HepG2 (cell line): ENCODE data around the gene KLF7. TPM values are rescaled to one million over a fixed set of nuclear protein-coding genes. Genes with fewer than 3 reads are reported as not detected.

Experiments used
- ATAC-seq: fragments of 200-7000 bp; cut with Tn5 transposase; 3 replicates; pipeline ENCODE4 v1.9.1; 2020; ENCODE audit warnings: mild to moderate bottlenecking, moderate library complexity
- BruUV-seq: library from RNA; stranded (reverse); fragments of 400-500 nt; replicated peaks from 2 replicates; lab custom pipeline; 2021; lab: Mats Ljungman, UMichigan
- CTCF ChIA-PET: fragments of 300-600 bp; formaldehyde crosslinking; extraction: SDS; loops from one replicate; lab custom pipeline; 2021; ENCODE audit warnings: low total read pairs, inconsistent platforms, low intra/inter-chr PET ratio; lab: Yijun Ruan, JAX
- POLR2A ChIA-PET: fragments of 350-600 bp; sonication (Branson Sonifier 250); formaldehyde crosslinking; loops from one replicate; lab custom pipeline; 2020; ENCODE audit warnings: antibody characterized with exemption, inconsistent platforms; lab: Yijun Ruan, JAX
- DNase-seq: peaks from one replicate; pipeline ENCODE4 v3.0.0-alpha.2; 2015; ENCODE audit warnings: low spot score
- FAIRE-seq: peaks from 3 replicates; lab custom pipeline; 2011; peaks lifted over from hg19 to GRCh38; lab: Jason Lieb, UNC
- H2AFZ ChIP-seq: one replicate; pipeline ENCODE4 v1.6.1; 2011; ENCODE audit warnings: low read length, inconsistent platforms
- H3K27ac ChIP-seq: fragments of 300-600 bp; 3 replicates; pipeline ENCODE4 v1.8.0; 2011; ENCODE audit warnings: mixed run types, mild to moderate bottlenecking, mixed read lengths, low read length, inconsistent platforms; ENCODE audit not compliant: insufficient read depth; ENCODE audit errors: extremely low read length
- H3K27me3 ChIP-seq, 2 experiments: fragments of 200-600 bp in 1 of 2; 2 replicates in 1 of 2; 3 replicates in 1 of 2; pipeline versions ENCODE4 v1.6.0 to v1.8.0; 2011; ENCODE audit warnings: low read length in 2 of 2, mild to moderate bottlenecking in 2 of 2, moderate library complexity in 2 of 2, inconsistent platforms in 1 of 2; ENCODE audit not compliant: insufficient read depth in 2 of 2, control insufficient read depth in 1 of 2
- H3K36me3 ChIP-seq, 2 experiments: fragments of 200-600 bp in 1 of 2; replicated peaks in 1 of 2; 2 replicates in 1 of 2; 3 replicates in 1 of 2; pipeline versions ENCODE4 v1.5.1 to v1.8.0; 2011; ENCODE audit warnings: low read length in 2 of 2, inconsistent platforms in 1 of 2; ENCODE audit not compliant: insufficient read depth in 2 of 2, control insufficient read depth in 1 of 2
- H3K4me1 ChIP-seq: 2 replicates; pipeline ENCODE4 v1.5.1; 2012; ENCODE audit warnings: low read length, inconsistent platforms; ENCODE audit not compliant: insufficient read depth
- H3K4me2 ChIP-seq: 2 replicates; pipeline ENCODE4 v1.6.0; 2011; ENCODE audit warnings: low read depth, low read length, inconsistent platforms
- H3K4me3 ChIP-seq, 3 experiments: fragments of 200-600 bp in 1 of 3; sonication (generic), shearing (Covaris generic) in 1 of 3; replicated peaks in 1 of 3; 2 replicates each; pipeline ENCODE4 v1.5.1; 2011 to 2016; ENCODE audit warnings: low read length in 3 of 3, inconsistent platforms in 2 of 3, low read depth in 2 of 3, mild to moderate bottlenecking in 2 of 3, control low read depth in 1 of 3, mixed read lengths in 1 of 3; ENCODE audit not compliant: insufficient read depth in 1 of 3
- H3K79me2 ChIP-seq: one replicate; pipeline ENCODE4 v1.6.1; 2011; ENCODE audit warnings: low read length, inconsistent platforms; ENCODE audit not compliant: insufficient read depth
- H3K9ac ChIP-seq: 2 replicates; pipeline ENCODE4 v1.6.0; 2011; ENCODE audit warnings: mild to moderate bottlenecking, low read depth, low read length, inconsistent platforms; ENCODE audit not compliant: insufficient read depth
- H3K9me3 ChIP-seq: 2 replicates; pipeline ENCODE4 v1.5.1; 2012; ENCODE audit warnings: mild to moderate bottlenecking, low read length
- H4K20me1 ChIP-seq: 2 replicates; pipeline ENCODE4 v1.6.0; 2011; ENCODE audit warnings: inconsistent platforms, mild to moderate bottlenecking, low read length, moderate library complexity; ENCODE audit not compliant: insufficient read depth
- MEIS1 ChIP-seq: sonication (generic); formaldehyde crosslinking; IDR thresholded peaks from 2 replicates; pipeline ENCODE4 v1.9.0; 2021; ENCODE audit warnings: mild to moderate bottlenecking, missing genetic modification reagents, moderate library complexity, borderline replicate concordance
- POGZ ChIP-seq: sonication (generic); formaldehyde crosslinking; IDR thresholded peaks from 2 replicates; pipeline ENCODE4 v1.4.0; 2020; ENCODE audit warnings: mild to moderate bottlenecking, missing genetic modification reagents
- SATB2 ChIP-seq: sonication (generic); formaldehyde crosslinking; IDR thresholded peaks from 2 replicates; pipeline ENCODE4 v1.5.0; 2020; ENCODE audit warnings: missing genetic modification reagents
- SMARCC2 ChIP-seq: fragments of 450-650 bp; IDR thresholded peaks from 2 replicates; pipeline ENCODE4 v1.6.1; 2017; ENCODE audit warnings: antibody characterized with exemption, mild to moderate bottlenecking
- U2AF1 ChIP-seq: fragments of 200-400 bp; formaldehyde crosslinking; optimal IDR thresholded peaks from 2 replicates; pipeline ENCODE3; 2017; ENCODE audit warnings: mild to moderate bottlenecking, low read depth, low read length
- ZBTB39 ChIP-seq: sonication (generic); formaldehyde crosslinking; IDR thresholded peaks from 2 replicates; pipeline ENCODE4 v1.5.0; 2020; ENCODE audit warnings: missing genetic modification reagents
- ZHX1 ChIP-seq: sonication (generic); formaldehyde crosslinking; IDR thresholded peaks from 2 replicates; pipeline ENCODE4 v1.8.1; 2022; ENCODE audit warnings: low read depth, mild to moderate bottlenecking, missing genetic modification reagents
- ZNF557 ChIP-seq: sonication (generic); formaldehyde crosslinking; IDR thresholded peaks from 2 replicates; pipeline ENCODE4 v1.4.0; 2020; ENCODE audit warnings: missing genetic modification reagents
- ZNF563 ChIP-seq: sonication (generic); formaldehyde crosslinking; IDR thresholded peaks from 2 replicates; pipeline ENCODE4 v1.8.0; 2022; ENCODE audit warnings: mild to moderate bottlenecking, moderate library complexity, missing genetic modification reagents
- ZSCAN9 ChIP-seq: IDR thresholded peaks from 2 replicates; pipeline ENCODE4 v1.6.1; 2016; ENCODE audit warnings: borderline replicate concordance
- WGBS: methylation state at CpG from one replicate; pipeline ENCODE4 v1.1.6; 2017; ENCODE audit warnings: low lambda C conversion rate; 5-methylcytosine and 5-hydroxymethylcytosine counted together
- in situ Hi-C: cut with HindIII; loops from 2 replicates; pipeline ENCODE4 v1.10.0; 2017; ENCODE audit warnings: low pct_unique_long_range_greater_than_20kb; ENCODE audit not compliant: extremely low pct_ligation_motif_present
- intact Hi-C: fragments of 100-400 bp; cut with micrococcal nuclease; formaldehyde crosslinking; loops from one replicate; pipeline ENCODE4 v1.10.0; 2022; ENCODE audit not compliant: unreplicated experiment
- polyA plus RNA-seq, 8 experiments: library from polyadenylated mRNA; depleted of rRNA in 3 of 8; stranded (reverse) in 7 of 8; unstranded in 1 of 8; fragments of >200 nt; fragmentation: Illumina TruSeq in 4 of 8; extraction: Trizol in 4 of 8; gene quantifications; 2 replicates each; pipeline versions ENCODE4 v1.2.1 to v1.2.3, GENCODE V29; 2011 to 2016; ENCODE audit warnings: low read depth in 4 of 8, missing spikeins in 1 of 8, mixed read lengths in 1 of 8; ENCODE audit not compliant: insufficient read depth in 1 of 8
- total RNA-seq, 5 experiments: library from RNA; depleted of rRNA; stranded (reverse); fragments of >200 nt; fragmentation: Illumina TruSeq; extraction: Trizol; gene quantifications; 2 replicates each; pipeline ENCODE4 v1.2.3, GENCODE V29; 2016; ENCODE audit warnings: low read depth in 1 of 5

KLF7 gene
- total and polyA plus RNA-seq, 2 of the 13 experiments (the other 11 are each of a cell fraction or from before 2014, with no cell fraction given), result 2.6 to 5.4 TPM

- Histone ChIP-seq H2AFZ (no peak overlapping the region), H3K27me3 (no peaks in the 10 kb centered on the region), H3K36me3 (no peaks in the 10 kb centered on the region), H3K4me3 (no peak overlapping the region), H3K9ac (no peak overlapping the region), H3K9me3 (no peaks in the 10 kb centered on the region), H3K79me2 (peaks cover 3% of the 10 kb centered on the region), H3K4me2 (no peak overlapping the region), H4K20me1 (no peaks in the 10 kb centered on the region), H3K27ac (no peak overlapping the region), H3K4me1 (peaks cover 3% of the 10 kb centered on the region)
- no peak for ATAC-seq
- no peak for DNase-seq
- BruUV-seq, result no TSS peak
- TF ChIP-seq POGZ (CRISPR knock-in tag) (no peak), SMARCC2 (no peak), SATB2 (CRISPR knock-in tag) (no peak)
- intact Hi-C loops, result no loop called here
- in situ Hi-C loops, result no loop called here
- no peak for FAIRE-seq
- CTCF ChIA-PET, result no interaction called here
- WGBS, result 93% methylated on average over 6 of the region's 6 CpGs
- POLR2A ChIA-PET, result no interaction called here
Measured at GRCh38 chr2:207151048-207151447, 14.7 kb downstream of the KLF7 start.

GRCh38 chr2:207150284-207150683 lies 15.5 kb downstream of the KLF7 start:
- in situ Hi-C loops, result no loop called here
- ATAC-seq, result no peak
- Histone ChIP-seq H3K4me2 (no peak overlapping the region), H3K27ac (no peak overlapping the region), H3K79me2 (peaks cover 3% of the 10 kb centered on the region), H3K9me3 (no peaks in the 10 kb centered on the region), H3K9ac (no peak overlapping the region), H3K4me3 (no peak overlapping the region), H3K27me3 (no peaks in the 10 kb centered on the region), H3K4me1 (no peaks in the 10 kb centered on the region), H4K20me1 (no peaks in the 10 kb centered on the region), H3K36me3 (no peaks in the 10 kb centered on the region), H2AFZ (no peak overlapping the region)
- POLR2A ChIA-PET, result no interaction called here
- 93% methylated on average over 5 of the region's 5 CpGs for WGBS
- CTCF ChIA-PET, result no interaction called here
- intact Hi-C loops, result no loop called here
- no TSS peak for BruUV-seq
- FAIRE-seq, result no peak
- DNase-seq, result no peak
- TF ChIP-seq ZHX1, result no peak
- no peak for TF ChIP-seq ZSCAN9 (CRISPR knock-in tag)
- TF ChIP-seq ZBTB39, result no peak
- TF ChIP-seq ZNF557 (CRISPR knock-in tag), result no peak
- no peak for TF ChIP-seq ZNF563 (CRISPR knock-in tag)
- no peak for TF ChIP-seq U2AF1
- no peak for TF ChIP-seq MEIS1 (CRISPR knock-in tag)
